Heart right ventricle (tissue), 16 donors: ENCODE measurements around the gene RHEX. TPM values are rescaled to one million over a fixed set of nuclear protein-coding genes. Genes with fewer than 3 reads are reported as not detected.

Source experiments
- ATAC-seq, 8 donors: fragments of 200-7000 bp; cut with Tn5 transposase; one replicate each; pipeline ENCODE4 v1.9.1; 2020; ENCODE audit warnings: mild to moderate bottlenecking in 8 of 8, moderate library complexity in 8 of 8, moderate number of reproducible peaks in 1 of 8
- DNase-seq, 2 donors: peaks; one replicate each; pipeline ENCODE4 v3.0.0-alpha.2; 2020
- H3K27ac ChIP-seq, 10 donors: fragments of 200-600 bp; sonication (generic) in 2 of 10; one replicate each; pipeline versions ENCODE4 v1.5.0 to v1.8.0; 2020 to 2022; ENCODE audit warnings: mild to moderate bottlenecking in 3 of 10
- H3K27me3 ChIP-seq, 7 donors: fragments of 200-600 bp; one replicate each; pipeline ENCODE4 v1.8.0; 2021 to 2022; ENCODE audit warnings: mild to moderate bottlenecking in 2 of 7
- H3K36me3 ChIP-seq, 9 donors: fragments of 200-600 bp; sonication (generic) in 1 of 9; one replicate each; pipeline versions ENCODE4 v1.5.0 to v1.8.0; 2020 to 2022; ENCODE audit warnings: mild to moderate bottlenecking in 2 of 9
- H3K4me1 ChIP-seq, 9 donors: fragments of 200-600 bp; sonication (generic) in 1 of 9; one replicate each; pipeline versions ENCODE4 v1.5.0 to v1.8.0; 2020 to 2022; ENCODE audit warnings: mild to moderate bottlenecking in 4 of 9
- H3K4me3 ChIP-seq, 10 donors: fragments of 200-600 bp; sonication (generic) in 2 of 10; one replicate each; pipeline versions ENCODE4 v1.5.0 to v1.8.0; 2020 to 2022; ENCODE audit warnings: mild to moderate bottlenecking in 7 of 10, moderate library complexity in 2 of 10
- H3K9me3 ChIP-seq, 11 donors: fragments of 200-600 bp in 10 of 11; sonication (generic) in 2 of 11; one replicate each; pipeline versions ENCODE4 v1.5.0 to v1.8.0; 2013 to 2022; ENCODE audit warnings: mild to moderate bottlenecking in 2 of 11, control low read depth in 1 of 11, moderate library complexity in 1 of 11
- WGBS, 2 donors: extraction: QIAGEN DNeasy Blood & Tissue Kit; methylation state at CpG; one replicate each; pipeline ENCODE4 v1.1.7; 2013; ENCODE audit warnings: inconsistent platforms in 1 of 2; 5-methylcytosine and 5-hydroxymethylcytosine counted together
- intact Hi-C, 10 donors: fragments of 100-400 bp; cut with DNase I; formaldehyde crosslinking; loops; one replicate each; pipeline versions ENCODE4 v1.11.1 to v1.14.2; 2022
- polyA plus RNA-seq, 2 donors: library from polyadenylated mRNA; stranded (reverse); fragments of 200-250 nt; gene quantifications; one replicate each; pipeline ENCODE4 v1.2.3, GENCODE V29; 2013
- total RNA-seq, 10 donors: library from RNA; stranded (reverse); fragmentation: NEBNext Ultra II Directional in 3 of 10; extraction: Animal tissue kit (Norgen Biotek cat#: 25700) in 3 of 10; gene quantifications; one replicate each; pipeline versions ENCODE4 v1.2.1 to v1.2.4, GENCODE V29; 2021 to 2023
- TF ChIP-seq, protein P1 (sequence below), 9 donors: fragments of 200-600 bp; sonication (generic) in 2 of 9; IDR thresholded peaks; one replicate each; pipeline versions ENCODE4 v1.5.0 to v1.8.0; 2021 to 2022; ENCODE audit warnings: antibody characterized with exemption in 9 of 9, mild to moderate bottlenecking in 5 of 9, moderate library complexity in 1 of 9
- donor health status: Arrhythmogenic right ventricular cardiomyopathy.
- donor health status: ischemic (EF 13 %, LVEDD 7.1; RV severe dilation, severe dysfunction).
- donor health status: healthy with polysubstance abuse.
- donor health status: DM: no; HTN: yes; CAD: no.
- donor health status: DM: no; HTN: no; CAD: no.
- donor health status: ischemic (EF 25% LVEDD 6.9; RV normal size, moderate dysfunction).
- donor health status: ischemic (EF 25% LVEDD 5.7; RV mildly dilated, moderate dysfunction).
- donor health status: healthy.
- donor health status: DM: yes; HTN: yes; CAD: no.
- donor health status: Ischemic cardiomyopathy.
- donor health status: ischemic (EF 35%, LVEDD 5.7; RV mildly dilated, moderate dysfunction).
- donor health status: nonischemic (EF 11% LVEDD 7.7; RV severe dilation, severe dysfunction).
- donor health status: DM: yes; HTN: yes; CAD: no.
- donor health status: PGD.
- donor health status: ischemic (EF 29% LVEDD 5.4; RV normal size, mild dysfunction).
- donor health status: nonischemic (EF 23%, LVEDD 6.1; RV moderate dilation, normal function).

RHEX gene
- total and polyA plus RNA-seq, 12 donors: 0.22 to 1.2 TPM; not detected in 10

- DNase-seq: no peak
- Histone ChIP-seq H3K36me3 (no peaks in the 10 kb centered on the region), H3K27me3 (peaks cover 0 to 46% (median 19%) of the 10 kb centered on the region in 7 donors), H3K4me1 (peaks cover 0 to 10% (median 0%) of the 10 kb centered on the region in 9 donors), H3K27ac (no peak overlapping the region), H3K4me3 (no peak overlapping the region), H3K9me3 (no peaks in the 10 kb centered on the region)
- intact Hi-C loops: no loop called here
- TF ChIP-seq, protein P1, sequence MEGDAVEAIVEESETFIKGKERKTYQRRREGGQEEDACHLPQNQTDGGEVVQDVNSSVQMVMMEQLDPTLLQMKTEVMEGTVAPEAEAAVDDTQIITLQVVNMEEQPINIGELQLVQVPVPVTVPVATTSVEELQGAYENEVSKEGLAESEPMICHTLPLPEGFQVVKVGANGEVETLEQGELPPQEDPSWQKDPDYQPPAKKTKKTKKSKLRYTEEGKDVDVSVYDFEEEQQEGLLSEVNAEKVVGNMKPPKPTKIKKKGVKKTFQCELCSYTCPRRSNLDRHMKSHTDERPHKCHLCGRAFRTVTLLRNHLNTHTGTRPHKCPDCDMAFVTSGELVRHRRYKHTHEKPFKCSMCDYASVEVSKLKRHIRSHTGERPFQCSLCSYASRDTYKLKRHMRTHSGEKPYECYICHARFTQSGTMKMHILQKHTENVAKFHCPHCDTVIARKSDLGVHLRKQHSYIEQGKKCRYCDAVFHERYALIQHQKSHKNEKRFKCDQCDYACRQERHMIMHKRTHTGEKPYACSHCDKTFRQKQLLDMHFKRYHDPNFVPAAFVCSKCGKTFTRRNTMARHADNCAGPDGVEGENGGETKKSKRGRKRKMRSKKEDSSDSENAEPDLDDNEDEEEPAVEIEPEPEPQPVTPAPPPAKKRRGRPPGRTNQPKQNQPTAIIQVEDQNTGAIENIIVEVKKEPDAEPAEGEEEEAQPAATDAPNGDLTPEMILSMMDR (IDR thresholded peaks at IDR 0.05): no peak
- no peak for ATAC-seq
- WGBS, 2 donors: 69 to 75% methylated on average over 7 of the region's 7 CpGs
These were observed 11.3 kb upstream of the RHEX start for GRCh38 chr1:206041640-206042039.

GRCh38 chr1:206047271-206047670, 5.7 kb upstream of the RHEX start:
- intact Hi-C loops: no loop called here
- no peak for DNase-seq
- TF ChIP-seq, protein P1 (IDR thresholded peaks at IDR 0.05): no peak
- no peak overlapping the region for H3K27ac ChIP-seq
- H3K4me1 ChIP-seq: peaks cover 0 to 21% (median 0%) of the 10 kb centered on the region in 9 donors
- H3K4me3 ChIP-seq: no peak overlapping the region
- peaks cover 0 to 25% (median 0%) of the 10 kb centered on the region in 7 donors for H3K27me3 ChIP-seq
- no peaks in the 10 kb centered on the region for H3K36me3 ChIP-seq
- H3K9me3 ChIP-seq: no peaks in the 10 kb centered on the region
- WGBS, 2 donors: 77 to 87% methylated on average over 4 of the region's 4 CpGs
- ATAC-seq: no peak

GRCh38 chr1:206048582-206048981, 4.4 kb upstream of the RHEX start:
- Histone ChIP-seq H3K4me1 (peaks cover 0 to 26% (median 0%) of the 10 kb centered on the region in 9 donors), H3K27me3 (peaks cover 0 to 17% (median 0%) of the 10 kb centered on the region in 7 donors), H3K9me3 (no peaks in the 10 kb centered on the region), H3K4me3 (no peak overlapping the region), H3K36me3 (no peaks in the 10 kb centered on the region), H3K27ac (no peak overlapping the region)
- DNase-seq: no peak
- peak in 1 of 8 donors; percentile 63 for ATAC-seq
- TF ChIP-seq, protein P1 (IDR thresholded peaks at IDR 0.05): no peak
- intact Hi-C loops: no loop called here
- 68 to 77% methylated on average over 6 of the region's 6 CpGs for WGBS, 2 donors

DNA sequence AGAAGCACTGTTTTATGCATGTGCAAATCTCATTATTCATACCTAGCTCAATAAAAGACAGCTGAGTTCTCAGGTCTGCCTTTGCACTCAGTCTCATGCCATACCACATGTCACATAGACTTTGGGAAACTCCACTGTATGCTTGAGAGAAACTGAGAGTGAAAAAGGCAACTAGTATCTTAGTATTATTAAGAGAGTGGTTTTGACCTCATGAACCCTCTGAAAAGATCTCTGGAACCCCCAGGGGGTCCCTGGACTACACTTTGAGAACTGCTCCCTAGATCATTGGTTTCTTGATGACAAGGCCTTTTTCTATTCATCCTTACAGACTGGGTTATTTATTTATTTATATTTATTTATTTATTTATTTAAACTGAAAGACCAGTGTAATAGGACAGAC, 3.7 kb upstream of the RHEX start:
- no peaks in the 10 kb centered on the region for H3K9me3 ChIP-seq
- no peaks in the 10 kb centered on the region for H3K36me3 ChIP-seq
- DNase-seq (no peak), ATAC-seq (no peak)
- H3K27me3 ChIP-seq: peaks cover 0 to 17% (median 0%) of the 10 kb centered on the region in 7 donors
- intact Hi-C loops: no loop called here
- H3K27ac ChIP-seq: no peak overlapping the region
- H3K4me3 ChIP-seq: no peak overlapping the region
- peaks cover 0 to 26% (median 0%) of the 10 kb centered on the region in 9 donors for H3K4me1 ChIP-seq
- TF ChIP-seq, protein P1 (IDR thresholded peaks at IDR 0.05): no peak
